Suprapubic skin (tissue), 4 donors: ENCODE results near the gene MGAT4C. TPM values are rescaled to one million over a fixed set of nuclear protein-coding genes. Genes with fewer than 3 reads are reported as not detected.

Experiments used
- DNase-seq, 2 donors: peaks; one replicate each; pipeline ENCODE4 v3.0.0-alpha.2; 2019; ENCODE audit warnings: low spot score in 2 of 2
- H3K27ac ChIP-seq: fragments of 200-600 bp; sonication (generic); one replicate; pipeline ENCODE4 v1.5.1; 2019
- H3K27me3 ChIP-seq: fragments of 200-600 bp; sonication (generic); one replicate; pipeline ENCODE4 v1.5.1; 2019
- H3K36me3 ChIP-seq: fragments of 200-600 bp; sonication (generic); one replicate; pipeline ENCODE4 v1.5.1; 2019
- H3K4me1 ChIP-seq: fragments of 200-600 bp; sonication (generic); one replicate; pipeline ENCODE4 v1.5.1; 2019
- H3K4me3 ChIP-seq: fragments of 200-600 bp; sonication (generic); one replicate; pipeline ENCODE4 v1.5.1; 2019; ENCODE audit warnings: mild to moderate bottlenecking
- H3K9me3 ChIP-seq: fragments of 200-600 bp; sonication (generic); one replicate; pipeline ENCODE4 v1.5.1; 2019
- EP300 ChIP-seq: sonication (generic); formaldehyde crosslinking; IDR thresholded peaks from one replicate; pipeline ENCODE4 v1.6.1; 2017; ENCODE audit warnings: antibody characterized with exemption
- POLR2A ChIP-seq, 2 donors: fragments of 450-650 bp; IDR thresholded peaks; one replicate each; pipeline ENCODE4 v1.6.1; 2017; ENCODE audit warnings: antibody characterized with exemption in 2 of 2, mild to moderate bottlenecking in 2 of 2, moderate library complexity in 2 of 2
- POLR2AphosphoS5 ChIP-seq, 3 donors: sonication (generic); formaldehyde crosslinking; IDR thresholded peaks; one replicate each; pipeline ENCODE4 v1.6.1; 2017; ENCODE audit warnings: antibody characterized with exemption in 3 of 3
- WGBS: methylation state at CpG from one replicate; pipeline ENCODE4 v1.1.5; 2018; 5-methylcytosine and 5-hydroxymethylcytosine counted together
- total RNA-seq, 4 donors: library from RNA; depleted of rRNA; stranded (reverse); fragments of >200 nt; gene quantifications; one replicate each; pipeline ENCODE4 v1.1.0, GENCODE V29; 2016
- TF ChIP-seq, protein P1 (sequence below), 2 donors: fragments of 200-600 bp in 1 of 2; fragments of 450-650 bp in 1 of 2; sonication (generic) in 1 of 2; IDR thresholded peaks; one replicate each; pipeline ENCODE4 v1.5.1; 2016 to 2019; ENCODE audit warnings: antibody characterized with exemption in 2 of 2, mild to moderate bottlenecking in 1 of 2, moderate library complexity in 1 of 2

MGAT4C gene
- total RNA-seq, 4 donors from 2014 or later: under 0.01 to 0.55 (median 0.26) TPM; not detected in 1

DNA sequence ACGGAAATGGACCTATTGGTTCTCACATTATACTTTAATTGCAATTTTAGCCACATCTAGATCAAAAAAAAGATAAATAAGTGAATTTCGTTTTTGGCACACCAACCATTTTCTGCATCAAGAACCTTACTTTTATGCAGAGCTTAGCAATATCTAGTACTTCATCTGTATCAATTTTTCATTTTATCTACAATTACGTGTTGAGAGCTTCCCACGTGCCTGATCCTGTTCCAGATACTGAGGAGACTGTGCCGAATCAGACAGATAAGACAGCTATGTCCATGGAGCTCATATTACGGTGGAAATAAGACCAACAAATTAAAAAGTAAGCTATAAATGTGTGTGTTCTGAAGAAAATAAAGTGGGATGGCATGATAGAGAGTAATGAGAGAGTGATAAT, 101.6 kb downstream of the MGAT4C start:
- no peak for DNase-seq
- WGBS: 67% methylated on average over 6 of the region's 6 CpGs
- TF ChIP-seq, protein P1, sequence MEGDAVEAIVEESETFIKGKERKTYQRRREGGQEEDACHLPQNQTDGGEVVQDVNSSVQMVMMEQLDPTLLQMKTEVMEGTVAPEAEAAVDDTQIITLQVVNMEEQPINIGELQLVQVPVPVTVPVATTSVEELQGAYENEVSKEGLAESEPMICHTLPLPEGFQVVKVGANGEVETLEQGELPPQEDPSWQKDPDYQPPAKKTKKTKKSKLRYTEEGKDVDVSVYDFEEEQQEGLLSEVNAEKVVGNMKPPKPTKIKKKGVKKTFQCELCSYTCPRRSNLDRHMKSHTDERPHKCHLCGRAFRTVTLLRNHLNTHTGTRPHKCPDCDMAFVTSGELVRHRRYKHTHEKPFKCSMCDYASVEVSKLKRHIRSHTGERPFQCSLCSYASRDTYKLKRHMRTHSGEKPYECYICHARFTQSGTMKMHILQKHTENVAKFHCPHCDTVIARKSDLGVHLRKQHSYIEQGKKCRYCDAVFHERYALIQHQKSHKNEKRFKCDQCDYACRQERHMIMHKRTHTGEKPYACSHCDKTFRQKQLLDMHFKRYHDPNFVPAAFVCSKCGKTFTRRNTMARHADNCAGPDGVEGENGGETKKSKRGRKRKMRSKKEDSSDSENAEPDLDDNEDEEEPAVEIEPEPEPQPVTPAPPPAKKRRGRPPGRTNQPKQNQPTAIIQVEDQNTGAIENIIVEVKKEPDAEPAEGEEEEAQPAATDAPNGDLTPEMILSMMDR (IDR thresholded peaks at IDR 0.05): no peak
- TF ChIP-seq POLR2AphosphoS5 (IDR thresholded peaks at IDR 0.05): no peak
- TF ChIP-seq POLR2A (IDR thresholded peaks at IDR 0.05): no peak
- TF ChIP-seq EP300: no peak
- no peaks in the 10 kb centered on the region for H3K9me3 ChIP-seq
- no peaks in the 10 kb centered on the region for H3K4me1 ChIP-seq
- H3K27ac ChIP-seq: no peak overlapping the region
- no peaks in the 10 kb centered on the region for H3K27me3 ChIP-seq
- no peaks in the 10 kb centered on the region for H3K36me3 ChIP-seq
- no peak overlapping the region for H3K4me3 ChIP-seq

DNA sequence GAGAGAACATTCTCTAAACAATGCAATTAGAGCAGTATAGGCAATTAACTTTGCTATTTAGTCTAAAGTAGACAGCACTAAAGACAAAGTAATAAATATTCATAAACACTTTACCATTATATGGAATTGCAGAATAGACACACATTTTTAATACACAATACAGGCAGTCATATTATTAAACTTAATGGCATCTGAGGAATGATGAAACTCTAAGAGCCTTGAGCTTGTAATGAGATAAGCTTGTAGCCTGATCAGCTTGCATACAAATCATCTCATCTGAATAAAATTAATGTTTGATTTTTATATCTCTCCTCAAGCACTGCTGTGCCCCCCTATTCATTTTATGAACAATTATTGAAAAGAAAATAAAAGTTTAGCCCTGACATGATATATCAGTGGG, 107.6 kb downstream of the MGAT4C start:
- TF ChIP-seq POLR2AphosphoS5 (IDR thresholded peaks at IDR 0.05): no peak
- TF ChIP-seq, protein P1 (IDR thresholded peaks at IDR 0.05): no peak
- TF ChIP-seq POLR2A (IDR thresholded peaks at IDR 0.05): no peak
- TF ChIP-seq EP300: no peak
- Histone ChIP-seq H3K4me1 (no peaks in the 10 kb centered on the region), H3K27ac (no peak overlapping the region), H3K4me3 (no peak overlapping the region), H3K9me3 (no peaks in the 10 kb centered on the region), H3K27me3 (no peaks in the 10 kb centered on the region), H3K36me3 (no peaks in the 10 kb centered on the region)
- no peak for DNase-seq

DNA sequence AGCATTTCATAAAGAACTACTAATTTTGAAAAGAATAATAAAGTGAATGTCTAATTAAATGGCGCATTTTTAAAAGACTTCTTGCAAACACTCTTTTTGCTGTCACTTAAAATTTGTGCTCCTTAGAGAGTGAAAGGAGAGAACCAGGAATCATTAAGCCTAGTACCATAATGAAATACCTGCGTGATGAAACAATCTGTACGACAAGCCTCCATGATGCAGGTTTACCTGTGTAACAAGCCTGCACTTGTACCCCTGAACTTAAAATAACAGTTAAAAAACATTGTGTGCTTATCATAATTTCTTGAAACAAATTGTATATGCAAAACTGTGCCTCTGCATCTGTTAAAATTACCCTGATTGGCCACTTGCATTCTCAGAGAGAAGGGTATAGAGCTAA, 108.1 kb downstream of the MGAT4C start:
- Histone ChIP-seq H3K27me3 (no peaks in the 10 kb centered on the region), H3K4me1 (no peaks in the 10 kb centered on the region), H3K27ac (no peak overlapping the region), H3K4me3 (no peak overlapping the region), H3K9me3 (no peaks in the 10 kb centered on the region), H3K36me3 (no peaks in the 10 kb centered on the region)
- DNase-seq: no peak
- 45% methylated on average over 3 of the region's 3 CpGs for WGBS
- TF ChIP-seq EP300 (no peak), POLR2A (IDR thresholded peaks at IDR 0.05) (no peak), POLR2AphosphoS5 (IDR thresholded peaks at IDR 0.05) (no peak)
- TF ChIP-seq, protein P1 (IDR thresholded peaks at IDR 0.05): no peak

DNA sequence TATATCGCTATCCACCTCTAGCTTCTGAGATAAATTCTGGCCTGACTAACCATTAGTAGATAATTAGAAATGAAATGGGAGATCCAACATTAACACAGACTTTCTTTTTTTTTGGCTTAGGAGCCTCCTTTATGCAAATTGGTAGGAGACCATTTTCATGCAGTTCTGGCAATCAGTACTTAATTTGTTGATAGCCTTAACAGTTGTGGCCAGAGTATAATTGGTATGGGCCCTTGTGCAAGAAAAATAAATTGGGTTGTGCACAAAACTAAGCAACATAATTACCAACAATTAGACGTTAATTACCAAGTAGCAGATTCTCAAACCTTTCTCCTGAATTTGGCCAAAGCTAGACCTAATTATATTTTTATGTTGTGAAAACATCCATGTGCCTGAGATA, 111.0 kb downstream of the MGAT4C start:
- WGBS: 74% methylated on average over 2 of the region's 2 CpGs
- DNase-seq: no peak
- Histone ChIP-seq H3K4me1 (no peaks in the 10 kb centered on the region), H3K27me3 (no peaks in the 10 kb centered on the region), H3K27ac (no peak overlapping the region), H3K4me3 (no peak overlapping the region), H3K9me3 (no peaks in the 10 kb centered on the region), H3K36me3 (no peaks in the 10 kb centered on the region)
- TF ChIP-seq POLR2A (IDR thresholded peaks at IDR 0.05) (no peak), EP300 (no peak), POLR2AphosphoS5 (IDR thresholded peaks at IDR 0.05) (no peak)
- TF ChIP-seq, protein P1 (IDR thresholded peaks at IDR 0.05): no peak

DNA sequence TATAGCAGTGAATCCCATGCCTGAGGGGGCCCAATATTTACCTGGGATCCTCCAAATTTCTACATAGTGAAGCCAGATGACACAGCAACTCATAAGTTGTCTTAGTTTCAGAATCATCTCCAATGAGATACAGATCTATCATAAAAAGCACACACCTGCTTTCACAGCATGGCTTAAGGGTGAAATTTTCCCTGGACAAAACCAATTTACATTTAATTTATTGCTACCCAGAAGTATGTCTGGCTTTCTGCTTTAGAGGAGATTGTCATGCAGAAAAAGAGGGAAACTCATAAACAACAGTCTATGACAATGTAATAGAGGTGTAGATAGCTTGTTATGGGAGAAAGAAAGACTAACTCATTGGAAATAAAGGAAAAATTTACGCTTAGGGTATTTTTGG, 113.0 kb downstream of the MGAT4C start:
- H3K4me3 ChIP-seq: no peak overlapping the region
- H3K4me1 ChIP-seq: no peaks in the 10 kb centered on the region
- H3K27me3 ChIP-seq: no peaks in the 10 kb centered on the region
- TF ChIP-seq POLR2AphosphoS5 (IDR thresholded peaks at IDR 0.05): no peak
- TF ChIP-seq POLR2A (IDR thresholded peaks at IDR 0.05): no peak
- no peak for TF ChIP-seq EP300
- TF ChIP-seq, protein P1 (IDR thresholded peaks at IDR 0.05): no peak
- no peak for DNase-seq
- H3K27ac ChIP-seq: no peak overlapping the region
- WGBS: 40% methylated on average over 1 of the region's 1 CpG
- no peaks in the 10 kb centered on the region for H3K9me3 ChIP-seq
- no peaks in the 10 kb centered on the region for H3K36me3 ChIP-seq
